HepG2 (cell line): Measurements from ENCODE around the gene PELO. TPM values are rescaled to one million over a fixed set of nuclear protein-coding genes. Genes with fewer than 3 reads are reported as not detected.
A peak's percentile ranks its signal among the peaks of the same experiment; 100 is the strongest.

ENCODE experiments used
- ARNT2 ChIP-seq: sonication (generic); formaldehyde crosslinking; IDR thresholded peaks from 2 replicates; pipeline ENCODE4 v1.8.0; 2022; ENCODE audit warnings: mild to moderate bottlenecking, low read depth, missing genetic modification reagents, moderate library complexity
- ASH2L ChIP-seq: fragments of 300-600, 200-600 bp; sonication (generic); IDR thresholded peaks from 2 replicates; pipeline ENCODE4 v1.7.0; 2017; ENCODE audit warnings: low read depth, mild to moderate bottlenecking, moderate library complexity, mixed read lengths, low read length; ENCODE audit not compliant: insufficient read length
- CENPT ChIP-seq: sonication (generic); formaldehyde crosslinking; IDR thresholded peaks from 2 replicates; pipeline ENCODE4 v1.8.0; 2022; ENCODE audit warnings: low read depth, mild to moderate bottlenecking, moderate library complexity, missing genetic modification reagents
- FOXP1 ChIP-seq, 2 experiments: fragments of 450-650 bp in 1 of 2; IDR thresholded peaks; 2 replicates each; pipeline ENCODE4 v1.6.1; 2017 to 2018; ENCODE audit warnings: antibody characterized with exemption in 1 of 2
- IRF2 ChIP-seq: IDR thresholded peaks from 2 replicates; pipeline ENCODE4 v1.6.1; 2018; ENCODE audit warnings: missing genetic modification reagents, missing compliant biosample characterization
- KMT2A ChIP-seq: sonication (generic); formaldehyde crosslinking; IDR thresholded peaks from 2 replicates; pipeline ENCODE4 v1.4.0; 2020; ENCODE audit warnings: missing genetic modification reagents
- KMT2B ChIP-seq: IDR thresholded peaks from 2 replicates; pipeline ENCODE4 v1.6.1; 2016; ENCODE audit warnings: missing genetic modification reagents, missing compliant biosample characterization
- MED13 ChIP-seq: sonication (generic); formaldehyde crosslinking; IDR thresholded peaks from 2 replicates; pipeline ENCODE4 v1.5.0; 2020; ENCODE audit warnings: missing genetic modification reagents
- MIER2 ChIP-seq: IDR thresholded peaks from 2 replicates; pipeline ENCODE4 v1.6.1; 2016; ENCODE audit warnings: missing biosample characterization, missing genetic modification reagents
- MIXL1 ChIP-seq: IDR thresholded peaks from 2 replicates; pipeline ENCODE4 v1.6.1; 2016
- SATB2 ChIP-seq: sonication (generic); formaldehyde crosslinking; IDR thresholded peaks from 2 replicates; pipeline ENCODE4 v1.5.0; 2020; ENCODE audit warnings: missing genetic modification reagents
- THYN1 ChIP-seq: sonication (generic); formaldehyde crosslinking; IDR thresholded peaks from 2 replicates; pipeline ENCODE4 v1.8.1; 2023; ENCODE audit warnings: low read depth, mild to moderate bottlenecking, moderate library complexity, missing genetic modification reagents, borderline replicate concordance
- ZBTB42 ChIP-seq: sonication (generic); formaldehyde crosslinking; IDR thresholded peaks from 2 replicates; pipeline ENCODE4 v1.5.0; 2020; ENCODE audit warnings: mild to moderate bottlenecking, missing genetic modification reagents
- ZNF251 ChIP-seq: sonication (generic); formaldehyde crosslinking; IDR thresholded peaks from 2 replicates; pipeline ENCODE4 v1.9.0; 2021; ENCODE audit warnings: mild to moderate bottlenecking, missing genetic modification reagents
- ZNF317 ChIP-seq: sonication (generic); formaldehyde crosslinking; IDR thresholded peaks from 2 replicates; pipeline ENCODE4 v1.5.0; 2020; ENCODE audit warnings: mild to moderate bottlenecking, missing genetic modification reagents
- ZNF350 ChIP-seq: sonication (generic); formaldehyde crosslinking; IDR thresholded peaks from 2 replicates; pipeline ENCODE4 v1.4.0; 2020; ENCODE audit warnings: mild to moderate bottlenecking, low read depth, missing genetic modification reagents, borderline replicate concordance
- ZNF564 ChIP-seq: sonication (generic); formaldehyde crosslinking; IDR thresholded peaks from 2 replicates; pipeline ENCODE4 v1.8.1; 2023; ENCODE audit warnings: mild to moderate bottlenecking, missing genetic modification reagents
- ZNF572 ChIP-seq: sonication (generic); formaldehyde crosslinking; IDR thresholded peaks from 2 replicates; pipeline ENCODE4 v1.5.1; 2020; ENCODE audit warnings: mild to moderate bottlenecking, missing genetic modification reagents
- ZNF883 ChIP-seq: sonication (generic); formaldehyde crosslinking; IDR thresholded peaks from 2 replicates; pipeline ENCODE4 v1.5.1; 2020; ENCODE audit warnings: mild to moderate bottlenecking, missing genetic modification reagents; ENCODE audit errors: not compliant biosample characterization
- polyA plus RNA-seq, 8 experiments: library from polyadenylated mRNA; depleted of rRNA in 3 of 8; stranded (reverse) in 7 of 8; unstranded in 1 of 8; fragments of >200 nt; fragmentation: Illumina TruSeq in 4 of 8; extraction: Trizol in 4 of 8; gene quantifications; 2 replicates each; pipeline versions ENCODE4 v1.2.1 to v1.2.3, GENCODE V29; 2011 to 2016; ENCODE audit warnings: low read depth in 4 of 8, missing spikeins in 1 of 8, mixed read lengths in 1 of 8; ENCODE audit not compliant: insufficient read depth in 1 of 8
- total RNA-seq, 5 experiments: library from RNA; depleted of rRNA; stranded (reverse); fragments of >200 nt; fragmentation: Illumina TruSeq; extraction: Trizol; gene quantifications; 2 replicates each; pipeline ENCODE4 v1.2.3, GENCODE V29; 2016; ENCODE audit warnings: low read depth in 1 of 5
- TF ChIP-seq, protein P1 (sequence below), 2 experiments: sonication (generic) in 1 of 2; formaldehyde crosslinking in 1 of 2; IDR thresholded peaks; 2 replicates each; pipeline versions ENCODE4 v1.4.0 to v1.6.1; 2016 to 2020; ENCODE audit warnings: borderline replicate concordance in 1 of 2, low read depth in 1 of 2, mild to moderate bottlenecking in 1 of 2, missing genetic modification reagents in 1 of 2
- TF ChIP-seq, protein P2 (sequence below): sonication (generic); formaldehyde crosslinking; IDR thresholded peaks from 2 replicates; pipeline ENCODE4 v1.8.0; 2022; ENCODE audit warnings: mild to moderate bottlenecking, missing genetic modification reagents
- TF ChIP-seq, protein P3 (sequence below): IDR thresholded peaks from 2 replicates; pipeline ENCODE4 v1.6.1; 2016; ENCODE audit warnings: missing biosample characterization, missing genetic modification reagents, low read depth
- TF ChIP-seq, protein P4 (sequence below): IDR thresholded peaks from 2 replicates; pipeline ENCODE4 v1.6.1; 2016; ENCODE audit warnings: control low read depth

The PELO gene
- total and polyA plus RNA-seq, 2 of the 13 experiments (the other 11 are each of a cell fraction or from before 2014, with no cell fraction given): 19.0 to 23.9 TPM

DNA sequence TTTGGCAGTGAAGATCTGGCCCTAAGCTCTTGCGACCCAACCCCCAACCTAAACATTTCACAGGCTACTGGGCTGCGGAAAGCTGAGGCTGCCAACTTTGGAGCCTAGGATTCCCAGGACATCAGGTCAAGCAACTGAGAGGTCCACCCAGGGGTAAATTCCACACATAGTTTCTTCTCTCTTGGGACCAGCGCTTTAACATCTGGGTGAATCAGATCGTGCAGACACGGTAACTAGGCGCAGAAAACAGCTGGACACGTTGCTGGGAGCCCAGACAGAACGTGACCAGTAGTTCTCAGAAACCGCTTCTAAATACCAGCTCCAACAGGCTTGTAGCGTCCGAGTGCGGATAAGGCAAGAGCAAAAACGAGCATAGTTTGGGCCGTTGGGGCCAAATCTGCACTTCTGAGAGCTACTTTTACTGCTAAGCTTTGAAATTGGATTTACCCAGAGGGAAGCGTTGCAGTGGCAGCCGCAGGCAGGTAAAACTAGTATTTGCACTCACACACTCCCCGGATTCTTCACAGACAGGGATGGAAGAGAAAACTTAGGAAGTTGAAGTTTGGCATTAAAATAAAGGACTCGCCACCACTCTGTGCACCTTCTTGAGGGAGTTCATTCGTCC is 11.8 kb downstream of the PELO start (continued):
- TF ChIP-seq, protein P1, sequence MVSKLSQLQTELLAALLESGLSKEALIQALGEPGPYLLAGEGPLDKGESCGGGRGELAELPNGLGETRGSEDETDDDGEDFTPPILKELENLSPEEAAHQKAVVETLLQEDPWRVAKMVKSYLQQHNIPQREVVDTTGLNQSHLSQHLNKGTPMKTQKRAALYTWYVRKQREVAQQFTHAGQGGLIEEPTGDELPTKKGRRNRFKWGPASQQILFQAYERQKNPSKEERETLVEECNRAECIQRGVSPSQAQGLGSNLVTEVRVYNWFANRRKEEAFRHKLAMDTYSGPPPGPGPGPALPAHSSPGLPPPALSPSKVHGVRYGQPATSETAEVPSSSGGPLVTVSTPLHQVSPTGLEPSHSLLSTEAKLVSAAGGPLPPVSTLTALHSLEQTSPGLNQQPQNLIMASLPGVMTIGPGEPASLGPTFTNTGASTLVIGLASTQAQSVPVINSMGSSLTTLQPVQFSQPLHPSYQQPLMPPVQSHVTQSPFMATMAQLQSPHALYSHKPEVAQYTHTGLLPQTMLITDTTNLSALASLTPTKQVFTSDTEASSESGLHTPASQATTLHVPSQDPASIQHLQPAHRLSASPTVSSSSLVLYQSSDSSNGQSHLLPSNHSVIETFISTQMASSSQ (IDR thresholded peaks at IDR 0.05; ENCODE audit: low read depth): no peak
- TF ChIP-seq, protein P1 (CRISPR knock-in tag; IDR thresholded peaks at IDR 0.05; ENCODE audit: borderline replicate concordance): no peak
- TF ChIP-seq ZNF564 (CRISPR knock-in tag) (no peak), MED13 (CRISPR knock-in tag) (no peak), ASH2L (peak; percentile 83), ZNF350 (CRISPR knock-in tag) (peak; percentile 10; the same call in 1 of the 2 replicates), ARNT2 (CRISPR knock-in tag) (no peak), IRF2 (CRISPR knock-in tag) (no peak; the same call in 1 of the 2 replicates), KMT2B (CRISPR knock-in tag) (no peak), KMT2A (CRISPR knock-in tag) (no peak; the same call in 1 of the 2 replicates), ZNF572 (CRISPR knock-in tag) (no peak), SATB2 (CRISPR knock-in tag) (no peak), ZBTB42 (CRISPR knock-in tag) (peak; percentile 45; the same call in 1 of the 2 replicates), CENPT (CRISPR knock-in tag) (no peak), MIXL1 (CRISPR knock-in tag) (no peak), THYN1 (CRISPR knock-in tag) (no peak), MIER2 (CRISPR knock-in tag) (no peak), ZNF251 (CRISPR knock-in tag) (no peak), ZNF317 (no peak), FOXP1 (IDR thresholded peaks at IDR 0.05) (no peak), FOXP1 (CRISPR knock-in tag; IDR thresholded peaks at IDR 0.05) (no peak), ZNF883 (CRISPR knock-in tag) (peak; percentile 4)
- TF ChIP-seq, protein P2, sequence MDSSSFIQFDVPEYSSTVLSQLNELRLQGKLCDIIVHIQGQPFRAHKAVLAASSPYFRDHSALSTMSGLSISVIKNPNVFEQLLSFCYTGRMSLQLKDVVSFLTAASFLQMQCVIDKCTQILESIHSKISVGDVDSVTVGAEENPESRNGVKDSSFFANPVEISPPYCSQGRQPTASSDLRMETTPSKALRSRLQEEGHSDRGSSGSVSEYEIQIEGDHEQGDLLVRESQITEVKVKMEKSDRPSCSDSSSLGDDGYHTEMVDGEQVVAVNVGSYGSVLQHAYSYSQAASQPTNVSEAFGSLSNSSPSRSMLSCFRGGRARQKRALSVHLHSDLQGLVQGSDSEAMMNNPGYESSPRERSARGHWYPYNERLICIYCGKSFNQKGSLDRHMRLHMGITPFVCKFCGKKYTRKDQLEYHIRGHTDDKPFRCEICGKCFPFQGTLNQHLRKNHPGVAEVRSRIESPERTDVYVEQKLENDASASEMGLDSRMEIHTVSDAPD (CRISPR knock-in tag): no peak
- TF ChIP-seq, protein P3, sequence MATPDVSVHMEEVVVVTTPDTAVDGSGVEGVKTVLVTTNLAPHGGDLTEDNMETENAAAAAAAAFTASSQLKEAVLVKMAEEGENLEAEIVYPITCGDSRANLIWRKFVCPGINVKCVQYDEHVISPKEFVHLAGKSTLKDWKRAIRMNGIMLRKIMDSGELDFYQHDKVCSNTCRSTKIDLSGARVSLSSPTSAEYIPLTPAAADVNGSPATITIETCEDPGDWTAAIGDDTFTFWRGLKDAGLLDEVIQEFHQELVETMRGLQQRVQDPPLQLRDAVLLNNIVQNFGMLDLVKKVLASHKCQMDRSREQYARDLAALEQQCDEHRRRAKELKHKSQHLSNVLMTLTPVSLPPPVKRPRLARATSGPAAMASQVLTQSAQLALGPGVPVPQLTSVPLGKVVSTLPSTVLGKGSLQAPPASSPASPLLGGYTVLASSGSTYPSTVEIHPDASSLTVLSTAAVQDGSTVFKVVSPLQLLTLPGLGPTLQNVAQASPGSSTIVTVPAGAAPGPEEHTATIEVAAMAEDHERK: no peak
- TF ChIP-seq, protein P4, sequence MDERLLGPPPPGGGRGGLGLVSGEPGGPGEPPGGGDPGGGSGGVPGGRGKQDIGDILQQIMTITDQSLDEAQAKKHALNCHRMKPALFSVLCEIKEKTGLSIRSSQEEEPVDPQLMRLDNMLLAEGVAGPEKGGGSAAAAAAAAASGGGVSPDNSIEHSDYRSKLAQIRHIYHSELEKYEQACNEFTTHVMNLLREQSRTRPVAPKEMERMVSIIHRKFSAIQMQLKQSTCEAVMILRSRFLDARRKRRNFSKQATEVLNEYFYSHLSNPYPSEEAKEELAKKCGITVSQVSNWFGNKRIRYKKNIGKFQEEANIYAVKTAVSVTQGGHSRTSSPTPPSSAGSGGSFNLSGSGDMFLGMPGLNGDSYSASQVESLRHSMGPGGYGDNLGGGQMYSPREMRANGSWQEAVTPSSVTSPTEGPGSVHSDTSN (CRISPR knock-in tag): no peak
